ENCODE measurements around the gene EEA1.

- TF ChIP-seq, protein P1, sequence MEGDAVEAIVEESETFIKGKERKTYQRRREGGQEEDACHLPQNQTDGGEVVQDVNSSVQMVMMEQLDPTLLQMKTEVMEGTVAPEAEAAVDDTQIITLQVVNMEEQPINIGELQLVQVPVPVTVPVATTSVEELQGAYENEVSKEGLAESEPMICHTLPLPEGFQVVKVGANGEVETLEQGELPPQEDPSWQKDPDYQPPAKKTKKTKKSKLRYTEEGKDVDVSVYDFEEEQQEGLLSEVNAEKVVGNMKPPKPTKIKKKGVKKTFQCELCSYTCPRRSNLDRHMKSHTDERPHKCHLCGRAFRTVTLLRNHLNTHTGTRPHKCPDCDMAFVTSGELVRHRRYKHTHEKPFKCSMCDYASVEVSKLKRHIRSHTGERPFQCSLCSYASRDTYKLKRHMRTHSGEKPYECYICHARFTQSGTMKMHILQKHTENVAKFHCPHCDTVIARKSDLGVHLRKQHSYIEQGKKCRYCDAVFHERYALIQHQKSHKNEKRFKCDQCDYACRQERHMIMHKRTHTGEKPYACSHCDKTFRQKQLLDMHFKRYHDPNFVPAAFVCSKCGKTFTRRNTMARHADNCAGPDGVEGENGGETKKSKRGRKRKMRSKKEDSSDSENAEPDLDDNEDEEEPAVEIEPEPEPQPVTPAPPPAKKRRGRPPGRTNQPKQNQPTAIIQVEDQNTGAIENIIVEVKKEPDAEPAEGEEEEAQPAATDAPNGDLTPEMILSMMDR (IDR thresholded peaks at IDR 0.05), result no peak
- TF ChIP-seq POLR2A (IDR thresholded peaks at IDR 0.05), result no peak
These were observed 163.2 kb downstream of the EEA1 start for GRCh38 chr12:92765871-92766270.
